Tibial nerve (tissue), 4 donors: ENCODE results near the gene VAT1L.

ENCODE experiments used
- EP300 ChIP-seq, 2 donors: sonication (generic); formaldehyde crosslinking; IDR thresholded peaks; one replicate each; pipeline ENCODE4 v1.6.1; 2017; ENCODE audit warnings: antibody characterized with exemption in 2 of 2, mild to moderate bottlenecking in 1 of 2
- POLR2A ChIP-seq, 2 donors: fragments of 450-650 bp; IDR thresholded peaks; one replicate each; pipeline ENCODE4 v1.6.1; 2017; ENCODE audit warnings: antibody characterized with exemption in 2 of 2, mild to moderate bottlenecking in 2 of 2, moderate library complexity in 2 of 2
- TF ChIP-seq, protein P1 (sequence below), 5 experiments: fragments of 200-600 bp in 3 of 5; fragments of 450-650 bp in 2 of 5; sonication (generic) in 3 of 5; IDR thresholded peaks; one replicate each; pipeline ENCODE4 v1.5.1; 2016 to 2019; ENCODE audit warnings: antibody characterized with exemption in 5 of 5, mild to moderate bottlenecking in 3 of 5, moderate library complexity in 2 of 5

DNA sequence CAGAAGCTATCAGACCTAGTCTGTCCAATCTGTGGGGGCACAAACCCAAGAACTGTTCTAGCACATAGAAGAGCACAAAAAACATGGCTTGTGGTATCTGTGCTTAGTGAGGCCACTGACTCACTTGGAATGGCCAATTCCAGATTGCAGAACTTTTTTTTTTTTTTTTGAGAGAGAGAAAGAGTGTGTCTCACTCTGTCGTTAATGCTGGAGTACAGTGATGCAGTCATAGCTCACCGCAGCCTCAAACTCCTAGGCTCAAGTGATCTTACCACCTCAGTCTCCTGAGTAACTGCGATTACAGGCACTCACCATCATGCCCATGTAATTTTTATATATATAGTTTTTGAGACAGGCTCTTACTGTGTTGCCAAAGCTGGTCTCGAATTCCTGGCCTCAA, 156.8 kb downstream of the VAT1L start:
- no peak for TF ChIP-seq POLR2A (IDR thresholded peaks at IDR 0.05)
- TF ChIP-seq, protein P1, sequence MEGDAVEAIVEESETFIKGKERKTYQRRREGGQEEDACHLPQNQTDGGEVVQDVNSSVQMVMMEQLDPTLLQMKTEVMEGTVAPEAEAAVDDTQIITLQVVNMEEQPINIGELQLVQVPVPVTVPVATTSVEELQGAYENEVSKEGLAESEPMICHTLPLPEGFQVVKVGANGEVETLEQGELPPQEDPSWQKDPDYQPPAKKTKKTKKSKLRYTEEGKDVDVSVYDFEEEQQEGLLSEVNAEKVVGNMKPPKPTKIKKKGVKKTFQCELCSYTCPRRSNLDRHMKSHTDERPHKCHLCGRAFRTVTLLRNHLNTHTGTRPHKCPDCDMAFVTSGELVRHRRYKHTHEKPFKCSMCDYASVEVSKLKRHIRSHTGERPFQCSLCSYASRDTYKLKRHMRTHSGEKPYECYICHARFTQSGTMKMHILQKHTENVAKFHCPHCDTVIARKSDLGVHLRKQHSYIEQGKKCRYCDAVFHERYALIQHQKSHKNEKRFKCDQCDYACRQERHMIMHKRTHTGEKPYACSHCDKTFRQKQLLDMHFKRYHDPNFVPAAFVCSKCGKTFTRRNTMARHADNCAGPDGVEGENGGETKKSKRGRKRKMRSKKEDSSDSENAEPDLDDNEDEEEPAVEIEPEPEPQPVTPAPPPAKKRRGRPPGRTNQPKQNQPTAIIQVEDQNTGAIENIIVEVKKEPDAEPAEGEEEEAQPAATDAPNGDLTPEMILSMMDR (IDR thresholded peaks at IDR 0.05) = no peak
- no peak for TF ChIP-seq EP300 (IDR thresholded peaks at IDR 0.05)
